ENCODE data around the gene ITLN2. TPM values are rescaled to one million over a fixed set of nuclear protein-coding genes. Genes with fewer than 3 reads are reported as not detected.
"Not testable (repeated sequence)": the region's sequence is repeated elsewhere in the genome, so short reads cannot be mapped to it uniquely, and the experiment has no call there.

Gene ITLN2
- total and polyA plus RNA-seq, 10 of the 15 experiments (the other 5 are each of a cell fraction or from before 2014, with no cell fraction given), result not detected

GRCh38 chr1:160993544-160994193, 39.1 kb upstream of the ITLN2 start (continued):
- no peak for TF ChIP-seq MYB (IDR thresholded peaks at IDR 0.05; ENCODE audit: borderline replicate concordance, low read depth, low read length)
- peak; percentile 27; the same call in 1 of the 2 replicates for TF ChIP-seq SMC3 (IDR thresholded peaks at IDR 0.05; ENCODE audit: borderline replicate concordance, low read length)
- TF ChIP-seq EZH2 (IDR thresholded peaks at IDR 0.05; ENCODE audit: borderline replicate concordance, control insufficient read depth, low read depth, low read length), result no peak
- no peak for TF ChIP-seq CHD4 (IDR thresholded peaks at IDR 0.05)
- TF ChIP-seq RELB (IDR thresholded peaks at IDR 0.05; ENCODE audit: low read depth), result no peak

- DNase-seq (ENCODE audit: low read depth, low spot score); H2AFZ ChIP-seq (ENCODE audit: control insufficient read depth, low read depth, low read length); H3K9me3 ChIP-seq (replicated peaks; ENCODE audit: control insufficient read depth, insufficient read depth, low read length); in situ Hi-C loops (cut with MboI); H3K36me3 ChIP-seq (ENCODE audit: control insufficient read depth in 2 of 2, insufficient read depth in 2 of 2, low read length in 1 of 2); H3K27ac ChIP-seq (ENCODE audit: control insufficient read depth, insufficient read depth); H3K4me3 ChIP-seq; ATAC-seq; H3K4me2 ChIP-seq (ENCODE audit: control insufficient read depth, insufficient read depth); FAIRE-seq; H3K27me3 ChIP-seq (replicated peaks in 1 of 2; ENCODE audit: control insufficient read depth in 2 of 2, insufficient read depth in 2 of 2, low read length in 1 of 2); BruUV-seq (replicated peaks); H3K79me2 ChIP-seq (ENCODE audit: control insufficient read depth, insufficient read depth, low read length); H4K20me1 ChIP-seq (ENCODE audit: control insufficient read depth, insufficient read depth); H3K4me1 ChIP-seq (ENCODE audit: control insufficient read depth, insufficient read depth, low read length); H3K9ac ChIP-seq (ENCODE audit: control insufficient read depth, insufficient read depth, low read length): not testable (repeated sequence)
- 77% methylated on average over 4 of the region's 4 CpGs for WGBS (ENCODE audit: insufficient coverage, insufficient replicate concordance, low lambda C conversion rate, missing lambda C conversion rate)
- ChIA-PET CTCF (interaction anchor here (1.2 to 9.7 kb wide), 8 partner anchors 17 to 268 kb away, joined by 3 to 147 read pairs (median 32); partner anchors contain the start of genes ITLN2 and KLHDC9), POLR2A (interaction anchor here (0.6 kb wide), 2 partner anchors 28 to 239 kb away, joined by 3 read pairs; no protein-coding TSS in a partner anchor), SMC1A (ENCODE audit: uncharacterized antibody, unreplicated experiment) (interaction anchor here (1.2 to 1.7 kb wide), 5 partner anchors 38 to 106 kb away, joined by 3 to 4 read pairs (median 3); partner anchors contain the start of genes ITLN2 and KLHDC9), RAD21 (ENCODE audit: unreplicated experiment) (interaction anchor here (0.7 to 3.3 kb wide), 3 partner anchors 51 to 310 kb away, joined by 3 to 13 read pairs (median 3); no protein-coding TSS in a partner anchor)
- intact Hi-C loops (cut with micrococcal nuclease; ENCODE audit: unreplicated experiment), result loop anchor here (2.0 to 5.0 kb wide), 2 partner anchors 50 to 77 kb away; partner anchors contain the start of gene ARHGAP30
These were observed 37.4 kb upstream of the ITLN2 start for GRCh38 chr1:160992036-160992435.
